BJ (cell line): ENCODE results near the gene LNPEP. TPM values are rescaled to one million over a fixed set of nuclear protein-coding genes. Genes with fewer than 3 reads are reported as not detected.
"Not testable (repeated sequence)": the region's sequence is repeated elsewhere in the genome, so short reads cannot be mapped to it uniquely, and the experiment has no call there.

Experiments
- CTCF ChIA-PET: fragments of 350-600 bp; formaldehyde crosslinking; extraction: SDS; loops from one replicate; lab custom pipeline; 2021; ENCODE audit warnings: antibody characterized with exemption, inconsistent platforms; lab: Yijun Ruan, JAX
- POLR2A ChIA-PET: fragments of 300-600 bp; sonication (Branson Sonifier 250); formaldehyde crosslinking; extraction: SDS; loops from one replicate; lab custom pipeline; 2021; ENCODE audit warnings: antibody characterized with exemption; lab: Charles Lee
- DNase-seq: peaks from one replicate; pipeline ENCODE4 v3.0.0-alpha.2; 2011; ENCODE audit warnings: low read depth
- H3K27me3 ChIP-seq: 2 replicates; pipeline ENCODE4 v1.6.0; 2011; ENCODE audit warnings: low read length; ENCODE audit not compliant: control insufficient read depth, insufficient read depth
- H3K36me3 ChIP-seq: 2 replicates; pipeline ENCODE4 v1.5.1; 2011; ENCODE audit warnings: low read length; ENCODE audit not compliant: control insufficient read depth, insufficient read depth
- H3K4me3 ChIP-seq: 2 replicates; pipeline ENCODE4 v1.5.1; 2011; ENCODE audit warnings: low read depth, mild to moderate bottlenecking, control low read depth, low read length
- CTCF ChIP-seq: IDR thresholded peaks from 2 replicates; pipeline ENCODE4 v1.5.1; 2011; ENCODE audit warnings: low read depth, mild to moderate bottlenecking, control low read depth, inconsistent platforms, low read length, moderate library complexity; ENCODE audit not compliant: insufficient read depth
- polyA plus RNA-seq: library from polyadenylated mRNA; depleted of rRNA; stranded (reverse); fragments of >200 nt; gene quantifications from 2 replicates; pipeline ENCODE4 v1.2.3, GENCODE V29; 2011

The LNPEP gene
- polyA plus RNA-seq, 1 experiment = 6.3 TPM

DNA sequence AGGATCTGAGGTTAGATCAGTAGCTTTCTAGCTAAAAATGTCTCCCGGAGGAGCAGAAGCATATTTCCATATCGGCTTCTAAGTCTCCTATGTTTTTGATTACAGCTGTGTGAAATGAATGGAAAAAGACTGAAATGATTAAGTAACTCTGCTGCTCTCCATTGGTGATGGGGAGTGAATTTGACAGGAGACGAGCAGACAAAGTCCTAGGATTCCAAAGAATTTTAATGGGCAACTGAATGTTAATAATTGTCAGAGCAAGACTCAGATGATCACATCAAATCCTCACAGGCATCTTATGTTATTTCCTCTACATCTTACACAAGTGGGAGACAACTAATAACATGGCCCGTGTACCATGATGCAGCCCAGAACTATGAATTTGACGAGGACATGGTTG is 139.8 kb downstream of the LNPEP start:
- no peak overlapping the region for H3K4me3 ChIP-seq
- no peak for DNase-seq
- H3K27me3 ChIP-seq = no peaks in the 10 kb centered on the region
- POLR2A ChIA-PET = no interaction called here
- no peak for TF ChIP-seq CTCF
- CTCF ChIA-PET = no interaction called here
- no peaks in the 10 kb centered on the region for H3K36me3 ChIP-seq

- Histone ChIP-seq H3K27me3 (no peaks in the 10 kb centered on the region), H3K4me3 (no peak overlapping the region), H3K36me3 (no peaks in the 10 kb centered on the region)
- no peak for TF ChIP-seq CTCF
- ChIA-PET POLR2A (no interaction called here), CTCF (no interaction called here)
- no peak for DNase-seq
Measured at GRCh38 chr5:97076098-97076497, 140.2 kb downstream of the LNPEP start.

GRCh38 chr5:97077246-97077645 is 141.4 kb downstream of the LNPEP start:
- Histone ChIP-seq H3K27me3 (no peaks in the 10 kb centered on the region), H3K4me3 (no peak overlapping the region), H3K36me3 (no peaks in the 10 kb centered on the region)
- CTCF ChIA-PET = no interaction called here
- no peak for DNase-seq
- TF ChIP-seq CTCF = no peak
- POLR2A ChIA-PET = no interaction called here

GRCh38 chr5:97078958-97079743 is 143.3 kb downstream of the LNPEP start:
- CTCF ChIA-PET = no interaction called here
- POLR2A ChIA-PET = no interaction called here
- no peak for TF ChIP-seq CTCF
- no peak for DNase-seq
- no peaks in the 10 kb centered on the region for H3K36me3 ChIP-seq
- H3K4me3 ChIP-seq = no peak overlapping the region
- no peaks in the 10 kb centered on the region for H3K27me3 ChIP-seq

DNA sequence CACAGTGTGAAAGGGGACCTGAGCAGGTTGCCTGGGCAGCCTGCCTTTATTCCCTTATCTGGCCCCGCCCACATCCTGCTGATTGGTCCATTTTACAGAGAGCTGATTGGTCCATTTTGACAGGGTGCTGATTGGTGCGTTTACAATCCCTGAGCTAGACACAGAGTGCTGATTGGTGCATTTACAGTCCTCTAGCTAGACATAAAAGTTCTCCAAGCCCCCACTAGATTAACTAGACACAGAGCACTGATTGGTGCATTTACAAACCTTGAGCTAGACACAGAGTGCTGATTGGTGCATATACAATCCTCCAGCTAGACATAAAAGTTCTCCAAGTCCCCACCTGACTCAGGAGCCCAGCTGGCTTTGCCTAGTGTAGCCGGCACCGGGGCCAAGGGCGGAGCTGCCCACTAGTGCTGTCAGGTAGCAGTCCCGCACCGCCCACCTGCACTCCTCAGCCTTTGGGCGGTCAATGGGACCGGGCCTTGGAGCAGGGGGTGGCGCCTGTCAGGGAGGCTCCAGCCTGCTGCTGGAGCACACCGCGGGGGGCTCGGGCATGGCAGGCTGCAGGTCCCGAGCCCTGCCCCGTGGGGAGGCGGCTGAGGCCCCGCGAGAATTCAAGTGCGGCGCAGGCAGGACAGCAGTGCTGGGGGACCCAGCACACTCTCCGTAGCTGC is 149.0 kb downstream of the LNPEP start:
- H3K36me3 ChIP-seq, H3K27me3 ChIP-seq, CTCF ChIA-PET, DNase-seq, POLR2A ChIA-PET, H3K4me3 ChIP-seq: not testable (repeated sequence)
